SU-DHL-6 (cell line): ENCODE measurements around the gene LMX1A.

ENCODE experiments used
- H2AFZ ChIP-seq: fragments of 200-600 bp; sonication (generic); 2 replicates; pipeline ENCODE4 v1.6.1; 2014; ENCODE audit warnings: low read depth, mild to moderate bottlenecking, moderate library complexity, mixed read lengths, antibody characterized with exemption, low read length; ENCODE audit not compliant: severe bottlenecking
- H3F3A ChIP-seq: fragments of 200-600 bp; shearing (Covaris generic); 2 replicates; pipeline ENCODE4 v1.6.0; 2016; ENCODE audit warnings: antibody characterized with exemption, mild to moderate bottlenecking; ENCODE audit not compliant: insufficient read depth
- H3K27ac ChIP-seq: fragments of 200-600 bp; sonication (generic); 2 replicates; pipeline ENCODE4 v1.5.1; 2016; ENCODE audit warnings: low read depth, mild to moderate bottlenecking, low read length, moderate library complexity, mixed read lengths
- H3K27me3 ChIP-seq: fragments of 200-600 bp; sonication (generic), shearing (Covaris generic); 2 replicates; pipeline ENCODE4 v1.6.0; 2014; ENCODE audit warnings: mild to moderate bottlenecking, low read length
- H3K36me3 ChIP-seq: fragments of 200-600 bp; sonication (generic); 2 replicates; pipeline ENCODE4 v1.6.1; 2014; ENCODE audit warnings: mild to moderate bottlenecking, low read length, mixed read lengths
- H3K4me2 ChIP-seq: fragments of 300-600, 200-600 bp; shearing (Covaris generic), sonication (generic); 2 replicates; pipeline ENCODE4 v1.6.0; 2014; ENCODE audit warnings: low read length, low read depth, mild to moderate bottlenecking; ENCODE audit not compliant: poor library complexity, severe bottlenecking
- H3K4me3 ChIP-seq: fragments of 200-600 bp; sonication (generic); 2 replicates; pipeline ENCODE4 v1.5.1; 2014; ENCODE audit warnings: antibody characterized with exemption, low read length, mild to moderate bottlenecking, mixed read lengths; ENCODE audit not compliant: insufficient read depth, poor library complexity, severe bottlenecking
- H3K79me2 ChIP-seq: fragments of 200-600 bp; sonication (generic); 2 replicates; pipeline ENCODE4 v1.6.1; 2014; ENCODE audit warnings: mild to moderate bottlenecking, low read length, moderate library complexity; ENCODE audit not compliant: insufficient read depth
- H3K9ac ChIP-seq: fragments of 200-600 bp; sonication (generic); 2 replicates; pipeline ENCODE4 v1.7.0; 2014; ENCODE audit warnings: mild to moderate bottlenecking, low read length
- H3K9me2 ChIP-seq: fragments of 200-600 bp; sonication (generic); replicated peaks from 2 replicates; pipeline ENCODE4 v1.6.1; 2014; ENCODE audit warnings: low read length; ENCODE audit not compliant: insufficient read depth
- H3K9me3 ChIP-seq: fragments of 200-600 bp; sonication (generic); 2 replicates; pipeline ENCODE4 v1.6.1; 2014; ENCODE audit warnings: low read length, mixed read lengths; ENCODE audit not compliant: insufficient read depth
- H4K20me1 ChIP-seq: fragments of 200-600 bp; sonication (generic); 2 replicates; pipeline ENCODE4 v1.6.1; 2014; ENCODE audit warnings: low read depth, mild to moderate bottlenecking, antibody characterized with exemption, low read length, moderate library complexity, mixed read lengths
- EZH2phosphoT487 ChIP-seq: fragments of 200-600 bp; sonication (generic), shearing (Covaris generic); conservative IDR thresholded peaks from 2 replicates; pipeline ENCODE4 v1.6.1; 2018; ENCODE audit warnings: mild to moderate bottlenecking, antibody characterized with exemption, low read length, moderate library complexity, mixed read lengths
- TF ChIP-seq, protein P1 (sequence below): fragments of 200-600 bp; sonication (generic); IDR thresholded peaks from one replicate; pipeline ENCODE4 v1.5.1; 2017; ENCODE audit warnings: antibody characterized with exemption, mild to moderate bottlenecking, low read length, moderate library complexity; ENCODE audit not compliant: insufficient read depth, poor library complexity, severe bottlenecking

The LMX1A gene

DNA sequence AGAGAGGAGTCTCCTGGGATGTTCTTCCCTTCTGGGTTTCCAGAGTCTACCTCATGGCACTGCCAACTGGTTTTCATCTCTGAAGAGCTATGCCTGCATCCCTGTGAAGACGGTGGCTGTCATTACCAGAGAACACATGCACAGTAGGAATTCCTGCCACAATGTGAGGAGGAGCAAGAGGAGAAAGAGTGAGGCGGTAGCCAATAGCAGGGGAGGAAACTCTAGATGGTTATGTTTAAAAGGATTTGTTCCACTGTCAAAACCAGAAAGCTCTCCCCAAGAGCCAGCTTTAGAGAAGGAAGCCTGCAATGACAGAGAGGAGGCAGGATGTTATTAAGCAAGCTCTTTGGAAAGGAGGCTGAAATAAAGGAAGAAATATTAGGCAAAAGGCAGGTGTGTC, 12.3 kb downstream of the LMX1A start:
- Histone ChIP-seq H3K27ac (no peak overlapping the region), H3K9me3 (no peaks in the 10 kb centered on the region), H3K36me3 (no peaks in the 10 kb centered on the region), H3K4me3 (no peak overlapping the region), H3K27me3 (no peaks in the 10 kb centered on the region), H3K9me2 (no peaks in the 10 kb centered on the region), H3K4me2 (no peak overlapping the region), H2AFZ (no peak overlapping the region), H3K79me2 (no peaks in the 10 kb centered on the region), H3F3A (no peaks in the 10 kb centered on the region), H3K9ac (no peak overlapping the region), H4K20me1 (no peaks in the 10 kb centered on the region)
- TF ChIP-seq, protein P1, sequence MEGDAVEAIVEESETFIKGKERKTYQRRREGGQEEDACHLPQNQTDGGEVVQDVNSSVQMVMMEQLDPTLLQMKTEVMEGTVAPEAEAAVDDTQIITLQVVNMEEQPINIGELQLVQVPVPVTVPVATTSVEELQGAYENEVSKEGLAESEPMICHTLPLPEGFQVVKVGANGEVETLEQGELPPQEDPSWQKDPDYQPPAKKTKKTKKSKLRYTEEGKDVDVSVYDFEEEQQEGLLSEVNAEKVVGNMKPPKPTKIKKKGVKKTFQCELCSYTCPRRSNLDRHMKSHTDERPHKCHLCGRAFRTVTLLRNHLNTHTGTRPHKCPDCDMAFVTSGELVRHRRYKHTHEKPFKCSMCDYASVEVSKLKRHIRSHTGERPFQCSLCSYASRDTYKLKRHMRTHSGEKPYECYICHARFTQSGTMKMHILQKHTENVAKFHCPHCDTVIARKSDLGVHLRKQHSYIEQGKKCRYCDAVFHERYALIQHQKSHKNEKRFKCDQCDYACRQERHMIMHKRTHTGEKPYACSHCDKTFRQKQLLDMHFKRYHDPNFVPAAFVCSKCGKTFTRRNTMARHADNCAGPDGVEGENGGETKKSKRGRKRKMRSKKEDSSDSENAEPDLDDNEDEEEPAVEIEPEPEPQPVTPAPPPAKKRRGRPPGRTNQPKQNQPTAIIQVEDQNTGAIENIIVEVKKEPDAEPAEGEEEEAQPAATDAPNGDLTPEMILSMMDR = no peak
- no peak for TF ChIP-seq EZH2phosphoT487

DNA sequence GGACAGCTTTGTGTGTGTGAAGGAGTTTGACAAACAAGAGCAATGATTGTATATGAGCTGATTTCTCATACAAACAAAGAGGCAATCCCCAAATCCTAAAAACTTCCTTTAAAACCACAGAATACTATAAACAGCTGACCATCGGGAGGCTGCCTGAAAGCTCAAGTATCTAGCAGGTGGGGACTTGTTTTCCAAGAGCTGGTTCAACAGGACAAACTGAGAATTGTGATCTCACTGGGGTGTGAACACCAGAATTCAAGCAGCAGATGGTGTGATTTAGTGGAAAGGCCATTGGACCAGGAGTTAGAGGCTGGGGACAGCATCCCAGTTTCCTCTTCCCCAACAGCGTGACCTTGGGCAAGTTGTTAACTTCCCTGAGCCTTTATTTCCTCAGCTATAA, 13.9 kb downstream of the LMX1A start:
- Histone ChIP-seq H3K4me3 (no peak overlapping the region), H3F3A (no peaks in the 10 kb centered on the region), H4K20me1 (no peaks in the 10 kb centered on the region), H3K9me2 (no peaks in the 10 kb centered on the region), H3K27ac (no peak overlapping the region), H2AFZ (no peak overlapping the region), H3K36me3 (no peaks in the 10 kb centered on the region), H3K27me3 (no peaks in the 10 kb centered on the region), H3K4me2 (no peak overlapping the region), H3K79me2 (no peaks in the 10 kb centered on the region), H3K9ac (no peak overlapping the region), H3K9me3 (no peaks in the 10 kb centered on the region)
- TF ChIP-seq, protein P1 = no peak
- no peak for TF ChIP-seq EZH2phosphoT487

DNA sequence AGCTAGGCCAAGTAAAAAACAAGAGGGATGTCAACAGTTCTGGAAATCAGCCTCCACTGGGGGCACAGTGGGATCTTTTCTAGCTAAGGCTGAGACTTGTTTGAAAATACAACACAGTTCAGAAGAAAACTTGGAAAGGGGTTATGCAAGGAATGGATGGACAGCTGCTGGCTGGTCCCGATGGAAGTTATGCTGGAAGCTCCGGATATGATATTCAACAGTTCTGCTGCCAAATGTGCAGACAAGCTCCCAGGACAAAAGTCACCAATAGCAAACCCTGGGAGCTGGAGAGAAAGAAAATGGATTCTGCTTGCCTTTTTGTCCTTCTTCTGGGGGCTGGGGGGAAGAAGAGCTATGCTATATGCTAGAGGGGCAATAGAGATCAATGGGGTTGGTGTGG, 14.3 kb downstream of the LMX1A start:
- no peak overlapping the region for H3K4me3 ChIP-seq
- H2AFZ ChIP-seq = no peak overlapping the region
- no peak for TF ChIP-seq EZH2phosphoT487
- TF ChIP-seq, protein P1 = no peak
- H3K4me2 ChIP-seq = no peak overlapping the region
- H3K27me3 ChIP-seq = no peaks in the 10 kb centered on the region
- H3K79me2 ChIP-seq = no peaks in the 10 kb centered on the region
- H3F3A ChIP-seq = no peaks in the 10 kb centered on the region
- no peak overlapping the region for H3K9ac ChIP-seq
- H4K20me1 ChIP-seq = no peaks in the 10 kb centered on the region
- H3K36me3 ChIP-seq = no peaks in the 10 kb centered on the region
- no peak overlapping the region for H3K27ac ChIP-seq
- no peaks in the 10 kb centered on the region for H3K9me3 ChIP-seq
- H3K9me2 ChIP-seq = no peaks in the 10 kb centered on the region
